K562 (cell line): ENCODE measurements around the gene TRIO. TPM values are rescaled to one million over a fixed set of nuclear protein-coding genes. Genes with fewer than 3 reads are reported as not detected.

ENCODE experiments used
- ATAC-seq: fragments of 200-7000 bp; cut with Tn5 transposase; 3 replicates; pipeline ENCODE4 v1.9.1; 2020; ENCODE audit warnings: moderate library complexity
- BruUV-seq: library from RNA; stranded (reverse); fragments of 400-500 nt; replicated peaks from 2 replicates; lab custom pipeline; 2021; lab: Mats Ljungman, UMichigan
- CTCF ChIA-PET: fragments of 300-600 bp; formaldehyde crosslinking; extraction: SDS; loops from one replicate; lab custom pipeline; 2021; ENCODE audit warnings: low intra/inter-chr PET ratio; lab: Yijun Ruan, JAX
- POLR2A ChIA-PET: fragments of 300-600, 350-650 bp; sonication (Branson Sonifier 250); formaldehyde crosslinking; extraction: SDS; loops from one replicate; lab custom pipeline; 2021; ENCODE audit warnings: antibody characterized with exemption, inconsistent platforms; lab: Yijun Ruan, JAX
- DNase-seq, 4 experiments: peaks; one replicate each; pipeline versions ENCODE4 v3.0.0 to v3.0.0-alpha.2; 2011 to 2018; ENCODE audit warnings: low spot score in 3 of 4, mixed read lengths in 3 of 4; ENCODE audit errors: extremely low read depth in 1 of 4
- FAIRE-seq: peaks from 2 replicates; lab custom pipeline; 2011; peaks lifted over from hg19 to GRCh38; lab: Jason Lieb, UNC
- H2AFZ ChIP-seq: 2 replicates; pipeline ENCODE4 v1.6.0; 2011; ENCODE audit warnings: low read depth, low read length, control low read depth, inconsistent platforms
- H3K27ac ChIP-seq: fragments of 200-600 bp; 3 replicates; pipeline ENCODE4 v1.8.0; 2011; ENCODE audit warnings: low read depth, mild to moderate bottlenecking, control low read depth, inconsistent platforms, low read length, moderate library complexity, mixed read lengths; ENCODE audit errors: extremely low read depth
- H3K27me3 ChIP-seq, 2 experiments: fragments of 300-600 bp in 1 of 2; 2 replicates in 1 of 2; 3 replicates in 1 of 2; pipeline versions ENCODE4 v1.6.0 to v1.8.0; 2011; ENCODE audit warnings: inconsistent platforms in 2 of 2, low read length in 2 of 2, mild to moderate bottlenecking in 1 of 2, mixed read lengths in 1 of 2, moderate library complexity in 1 of 2; ENCODE audit not compliant: control insufficient read depth in 2 of 2, insufficient read depth in 2 of 2
- H3K36me3 ChIP-seq: fragments of 300-600 bp; 3 replicates; pipeline ENCODE4 v1.8.0; 2011; ENCODE audit warnings: mild to moderate bottlenecking, low read length, inconsistent platforms; ENCODE audit not compliant: control insufficient read depth, insufficient read depth
- H3K4me1 ChIP-seq, 2 experiments: fragments of 200-600 bp in 1 of 2; replicated peaks in 1 of 2; 2 replicates in 1 of 2; 3 replicates in 1 of 2; pipeline versions ENCODE4 v1.5.1 to v1.8.0; 2011; ENCODE audit warnings: inconsistent platforms in 2 of 2, low read length in 2 of 2, mild to moderate bottlenecking in 1 of 2, mixed read lengths in 1 of 2, moderate library complexity in 1 of 2; ENCODE audit not compliant: control insufficient read depth in 2 of 2, insufficient read depth in 2 of 2
- H3K4me2 ChIP-seq: 2 replicates; pipeline ENCODE4 v1.6.1; 2011; ENCODE audit warnings: low read length, control low read depth, inconsistent platforms, mixed read lengths; ENCODE audit not compliant: insufficient read depth
- H3K4me3 ChIP-seq: fragments of 200-600 bp; sonication (generic), shearing (Covaris generic); 2 replicates; pipeline ENCODE4 v1.5.1; 2016; ENCODE audit warnings: control low read depth, inconsistent platforms
- H3K79me2 ChIP-seq: fragments of 200-600 bp; 3 replicates; pipeline ENCODE4 v1.8.0; 2011; ENCODE audit warnings: low read length, inconsistent platforms; ENCODE audit not compliant: control insufficient read depth, insufficient read depth
- H3K9ac ChIP-seq, 2 experiments: 2 replicates each; pipeline versions ENCODE4 v1.6.0 to v1.6.1; 2011; ENCODE audit warnings: low read depth in 2 of 2, low read length in 2 of 2, control low read depth in 1 of 2, inconsistent platforms in 1 of 2, mild to moderate bottlenecking in 1 of 2, mixed read lengths in 1 of 2; ENCODE audit not compliant: insufficient read depth in 1 of 2
- H3K9me1 ChIP-seq: one replicate; pipeline ENCODE4 v1.6.0; 2011; ENCODE audit warnings: inconsistent platforms, mild to moderate bottlenecking, low read length, moderate library complexity; ENCODE audit not compliant: control insufficient read depth, insufficient read depth
- H3K9me3 ChIP-seq: replicated peaks from 2 replicates; pipeline ENCODE4 v1.5.1; 2011; ENCODE audit warnings: low read depth, low read length, inconsistent platforms; ENCODE audit not compliant: control insufficient read depth, insufficient read depth
- H4K20me1 ChIP-seq: replicated peaks from 2 replicates; pipeline ENCODE4 v1.6.1; 2011; ENCODE audit warnings: low read length, inconsistent platforms, mixed read lengths; ENCODE audit not compliant: control insufficient read depth, insufficient read depth
- GABPB1 ChIP-seq: sonication (generic); formaldehyde crosslinking; IDR thresholded peaks from 2 replicates; pipeline ENCODE4 v1.8.0; 2022; ENCODE audit warnings: mild to moderate bottlenecking, missing genetic modification reagents
- KLF16 ChIP-seq: IDR thresholded peaks from 2 replicates; pipeline ENCODE4 v1.6.1; 2016; ENCODE audit warnings: antibody characterized with exemption
- WGBS: fragments of 100-300 bp; shearing (Covaris generic); methylation state at CpG from one replicate; pipeline ENCODE4 v1.1.6; 2016; ENCODE audit warnings: low coverage, mixed read lengths; ENCODE audit not compliant: insufficient coverage; ENCODE audit errors: missing lambda C conversion rate; 5-methylcytosine and 5-hydroxymethylcytosine counted together
- in situ Hi-C: fragments of 300-500 bp; cut with MboI; formaldehyde crosslinking; loops from 4 replicates; pipeline ENCODE4 v1.15.0; 2018; ENCODE audit warnings: inconsistent platforms, mixed read lengths
- intact Hi-C: fragments of 100-400 bp; cut with micrococcal nuclease; formaldehyde crosslinking; loops from 2 replicates; pipeline ENCODE4 v1.14.2; 2022
- polyA plus RNA-seq, 8 experiments: library from polyadenylated mRNA; depleted of rRNA in 4 of 8; stranded (reverse) in 5 of 8; unstranded in 3 of 8; fragments of >200 nt; fragmentation: Nextera tagmentation in 2 of 8; fragmentation: Illumina TruSeq in 1 of 8; extraction: Ambion mirVana in 2 of 8; extraction: Trizol in 1 of 8; gene quantifications; 2 replicates each; pipeline versions ENCODE4 v1.2.1 to v1.2.3, GENCODE V29; 2011 to 2014; ENCODE audit warnings: inconsistent platforms in 1 of 8, missing spikeins in 1 of 8
- total RNA-seq, 7 experiments: library from RNA; depleted of rRNA in 6 of 7; stranded (reverse); fragments of >200 nt in 6 of 7; fragmentation: Illumina TruSeq in 2 of 7; extraction: Trizol in 2 of 7; gene quantifications; 2 replicates each; pipeline versions ENCODE4 v1.2.1 to v1.2.3, GENCODE V29; 2011 to 2021; ENCODE audit warnings: low replicate concordance in 1 of 7
- TF ChIP-seq, protein P1 (sequence below): fragments of 200-800 bp; sonication (Bioruptor generic); IDR thresholded peaks from 2 replicates; pipeline ENCODE4 v1.6.1; 2017; ENCODE audit warnings: missing genetic modification characterization, missing compliant biosample characterization
- TF ChIP-seq, protein P2 (sequence below): fragments of 250-450 bp; sonication (Bioruptor Pico); IDR thresholded peaks from 2 replicates; pipeline ENCODE4 v1.8.0; 2021; ENCODE audit warnings: mild to moderate bottlenecking, moderate library complexity

The TRIO gene
- total and polyA plus RNA-seq, 9 of the 15 experiments (the other 6 are each of a cell fraction or from before 2014, with no cell fraction given): 0.24 to 5.0 (median 1.1) TPM

DNA sequence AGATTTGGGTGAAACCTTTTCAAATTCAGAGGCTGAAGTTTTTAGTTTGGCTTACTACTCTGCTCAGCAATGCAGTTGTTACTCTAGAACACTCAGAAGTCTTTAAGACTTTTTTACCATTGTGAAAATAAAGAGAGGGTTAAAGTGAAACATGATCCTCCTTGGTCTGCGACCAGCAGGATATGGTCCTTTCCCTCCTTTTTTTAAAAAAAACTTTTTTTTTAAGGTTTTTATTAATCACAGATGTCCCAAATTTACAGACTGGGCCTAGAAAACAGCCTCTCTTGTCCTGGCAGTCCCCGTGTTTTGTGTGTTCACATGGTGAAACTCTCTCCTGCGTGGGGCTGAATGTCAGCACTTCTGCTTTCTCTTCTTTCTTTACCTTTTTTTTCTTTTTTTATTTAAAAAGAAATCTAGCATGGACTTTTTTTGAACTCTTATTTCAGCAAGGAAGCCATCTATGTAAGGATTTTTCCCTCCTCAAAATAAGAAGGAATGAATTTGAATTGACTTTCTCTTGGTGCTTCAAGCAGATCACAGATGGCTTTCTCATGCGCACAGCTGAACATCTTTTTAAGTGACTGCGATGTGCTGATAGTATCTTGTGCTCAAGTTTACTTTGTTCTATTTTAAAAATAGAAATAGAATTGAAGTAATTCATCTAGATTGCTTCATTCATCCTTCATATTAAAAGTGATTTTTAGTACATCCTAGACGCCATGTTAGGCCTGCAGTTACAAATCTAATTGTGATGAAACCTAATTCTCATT lies 309.7 kb downstream of the TRIO start (continued):
- TF ChIP-seq, protein P1, sequence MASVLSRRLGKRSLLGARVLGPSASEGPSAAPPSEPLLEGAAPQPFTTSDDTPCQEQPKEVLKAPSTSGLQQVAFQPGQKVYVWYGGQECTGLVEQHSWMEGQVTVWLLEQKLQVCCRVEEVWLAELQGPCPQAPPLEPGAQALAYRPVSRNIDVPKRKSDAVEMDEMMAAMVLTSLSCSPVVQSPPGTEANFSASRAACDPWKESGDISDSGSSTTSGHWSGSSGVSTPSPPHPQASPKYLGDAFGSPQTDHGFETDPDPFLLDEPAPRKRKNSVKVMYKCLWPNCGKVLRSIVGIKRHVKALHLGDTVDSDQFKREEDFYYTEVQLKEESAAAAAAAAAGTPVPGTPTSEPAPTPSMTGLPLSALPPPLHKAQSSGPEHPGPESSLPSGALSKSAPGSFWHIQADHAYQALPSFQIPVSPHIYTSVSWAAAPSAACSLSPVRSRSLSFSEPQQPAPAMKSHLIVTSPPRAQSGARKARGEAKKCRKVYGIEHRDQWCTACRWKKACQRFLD: no peak
- TF ChIP-seq, protein P2, sequence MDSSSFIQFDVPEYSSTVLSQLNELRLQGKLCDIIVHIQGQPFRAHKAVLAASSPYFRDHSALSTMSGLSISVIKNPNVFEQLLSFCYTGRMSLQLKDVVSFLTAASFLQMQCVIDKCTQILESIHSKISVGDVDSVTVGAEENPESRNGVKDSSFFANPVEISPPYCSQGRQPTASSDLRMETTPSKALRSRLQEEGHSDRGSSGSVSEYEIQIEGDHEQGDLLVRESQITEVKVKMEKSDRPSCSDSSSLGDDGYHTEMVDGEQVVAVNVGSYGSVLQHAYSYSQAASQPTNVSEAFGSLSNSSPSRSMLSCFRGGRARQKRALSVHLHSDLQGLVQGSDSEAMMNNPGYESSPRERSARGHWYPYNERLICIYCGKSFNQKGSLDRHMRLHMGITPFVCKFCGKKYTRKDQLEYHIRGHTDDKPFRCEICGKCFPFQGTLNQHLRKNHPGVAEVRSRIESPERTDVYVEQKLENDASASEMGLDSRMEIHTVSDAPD (CRISPR knock-in tag): no peak
- TF ChIP-seq GABPB1: no peak

GRCh38 chr5:14453481-14453880 lies 310.3 kb downstream of the TRIO start:
- no TSS peak for BruUV-seq
- no peaks in the 10 kb centered on the region for H4K20me1 ChIP-seq
- in situ Hi-C loops: no loop called here
- no peaks in the 10 kb centered on the region for H3K79me2 ChIP-seq
- H3K27ac ChIP-seq: no peak overlapping the region
- ChIA-PET CTCF (interaction anchor here (0.6 kb wide), 1 partner anchor 311 kb away, joined by 3 read pairs; the partner anchor contains the start of gene TRIO), POLR2A (no interaction called here)
- FAIRE-seq (no peak), DNase-seq (no peak), ATAC-seq (no peak)
- no peaks in the 10 kb centered on the region for H3K9me3 ChIP-seq
- no peak overlapping the region for H3K4me3 ChIP-seq
- intact Hi-C loops: no loop called here
- TF ChIP-seq KLF16: no peak
- no peak overlapping the region for H3K9ac ChIP-seq
- H3K4me1 ChIP-seq: no peaks in the 10 kb centered on the region; a peak in 2 of 5 replicates
- peaks cover 6 to 29% of the 10 kb centered on the region in 2 experiments for H3K27me3 ChIP-seq
- no peak overlapping the region for H3K4me2 ChIP-seq
- H2AFZ ChIP-seq: no peak overlapping the region
- H3K9me1 ChIP-seq: no peaks in the 10 kb centered on the region
- H3K36me3 ChIP-seq: no peaks in the 10 kb centered on the region
- WGBS: 6% methylated on average over 2 of the region's 2 CpGs
